Stimulated activated CD4-positive, alpha-beta T cell treated with anti-CD3 and anti-CD28 coated beads, Interleukin-4, amount 100 ng/mL, for 24 hours (primary cell): ENCODE data around the gene MAMDC2.
"Not testable (repeated sequence)": the region's sequence is repeated elsewhere in the genome, so short reads cannot be mapped to it uniquely, and the experiment has no call there.

Experiments
- DNase-seq: peaks from one replicate; pipeline ENCODE4 v3.0.0-alpha.2; 2020

Gene MAMDC2

DNA sequence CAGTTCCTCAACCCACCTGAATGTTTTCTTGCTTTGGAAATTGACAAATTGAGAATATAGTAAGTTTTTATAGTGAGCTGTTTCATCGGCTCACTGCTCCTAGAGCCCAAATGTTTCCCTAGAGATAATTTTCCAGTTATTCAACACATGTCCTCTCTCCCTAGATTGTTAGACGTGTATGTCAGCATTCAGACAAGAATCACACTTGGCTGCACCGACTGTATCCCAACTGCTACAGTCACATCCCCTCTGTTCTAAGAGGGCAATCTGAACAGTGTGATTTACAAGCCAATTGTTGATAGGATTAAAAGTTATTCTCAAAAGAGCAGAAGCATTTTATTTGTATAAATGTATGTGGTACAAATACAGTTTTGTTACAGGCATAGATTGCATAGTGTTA, 93.9 kb downstream of the MAMDC2 start:
- no peak for DNase-seq

DNA sequence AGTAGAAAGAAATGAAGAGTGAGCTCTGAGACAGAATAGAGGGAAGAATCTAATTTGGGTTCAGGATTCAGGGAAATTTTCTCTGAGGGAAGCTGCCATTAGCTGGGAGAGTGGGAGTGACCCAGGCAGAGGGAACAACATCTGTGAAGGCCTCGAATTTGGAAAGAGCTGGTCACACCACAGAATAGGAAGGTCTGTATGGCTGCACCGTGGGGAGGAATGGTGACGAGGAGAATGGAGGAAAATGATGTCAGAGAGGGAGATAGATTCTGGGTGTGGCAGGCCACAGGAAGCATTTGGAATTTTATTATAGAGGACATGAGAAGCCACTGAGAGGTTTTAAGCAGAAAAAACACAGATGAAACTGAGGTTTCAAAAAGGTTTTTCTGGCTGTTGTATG, 98.5 kb downstream of the MAMDC2 start:
- DNase-seq = no peak

DNA sequence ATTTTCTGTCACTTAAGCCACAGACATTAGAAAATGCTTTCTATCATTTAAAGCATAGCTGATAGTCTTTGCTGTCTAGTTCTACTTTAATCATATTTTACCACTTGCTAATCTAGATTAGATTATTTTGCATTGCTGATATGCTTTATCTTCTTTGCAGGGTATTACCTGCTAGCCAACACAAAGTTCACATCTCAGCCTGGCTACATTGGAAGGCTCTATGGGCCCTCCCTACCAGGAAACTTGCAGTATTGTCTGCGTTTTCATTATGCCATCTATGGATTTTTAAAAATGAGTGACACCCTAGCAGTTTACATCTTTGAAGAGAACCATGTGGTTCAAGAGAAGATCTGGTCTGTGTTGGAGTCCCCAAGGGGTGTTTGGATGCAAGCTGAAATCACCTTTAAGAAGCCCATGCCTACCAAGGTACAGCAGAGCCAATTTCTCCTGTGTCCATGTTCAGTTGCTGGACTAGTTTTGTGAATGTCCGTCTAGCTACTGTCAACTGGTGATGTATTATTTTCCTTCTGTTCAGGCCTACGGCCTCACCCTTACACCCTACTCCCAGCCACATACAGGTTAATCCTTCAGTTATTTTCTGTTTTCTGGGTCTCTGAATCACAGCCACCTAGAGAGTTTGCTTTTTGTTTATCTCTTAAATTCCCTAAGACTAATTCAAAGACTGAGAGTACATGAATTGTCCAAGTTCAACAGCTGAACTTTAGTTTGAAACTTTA, 99.9 kb downstream of the MAMDC2 start:
- DNase-seq = no peak

DNA sequence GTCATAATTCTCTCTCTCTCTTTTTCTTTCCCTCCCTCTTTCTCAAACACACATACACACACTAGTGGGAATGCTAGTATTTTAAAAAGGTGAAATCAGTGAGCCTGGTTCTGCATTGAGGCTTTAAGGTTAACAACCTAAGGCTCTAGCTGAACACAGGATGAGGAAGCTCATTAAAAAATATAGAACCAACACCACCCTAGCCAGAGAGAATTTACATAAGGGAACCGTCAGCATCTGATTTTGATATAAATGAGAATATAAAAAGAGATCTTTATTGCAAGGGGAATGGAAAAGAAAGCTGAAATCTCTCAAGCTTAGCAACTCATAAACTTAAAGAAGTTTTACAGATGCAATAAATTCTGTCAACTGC, 100.5 kb downstream of the MAMDC2 start:
- no peak for DNase-seq

DNA sequence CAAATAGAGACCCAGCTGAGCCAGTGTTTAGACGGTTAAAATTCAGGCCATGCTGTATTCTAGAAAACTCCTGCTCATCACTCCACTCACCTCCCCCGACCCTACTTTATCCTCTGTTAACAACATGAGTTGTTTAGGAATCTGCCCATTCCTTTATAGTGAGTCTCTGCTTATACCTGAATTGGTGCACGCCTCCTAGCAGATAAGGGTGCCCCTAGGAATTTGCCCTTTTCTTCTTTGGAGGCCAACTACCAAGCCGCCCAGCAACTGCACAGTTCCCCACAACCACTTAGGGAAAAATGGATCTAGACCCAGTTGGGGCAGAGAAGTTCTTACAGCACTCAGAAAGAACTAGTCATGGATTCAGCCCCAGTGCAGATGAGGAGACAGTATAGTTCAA, 102.3 kb downstream of the MAMDC2 start:
- no peak for DNase-seq

DNA sequence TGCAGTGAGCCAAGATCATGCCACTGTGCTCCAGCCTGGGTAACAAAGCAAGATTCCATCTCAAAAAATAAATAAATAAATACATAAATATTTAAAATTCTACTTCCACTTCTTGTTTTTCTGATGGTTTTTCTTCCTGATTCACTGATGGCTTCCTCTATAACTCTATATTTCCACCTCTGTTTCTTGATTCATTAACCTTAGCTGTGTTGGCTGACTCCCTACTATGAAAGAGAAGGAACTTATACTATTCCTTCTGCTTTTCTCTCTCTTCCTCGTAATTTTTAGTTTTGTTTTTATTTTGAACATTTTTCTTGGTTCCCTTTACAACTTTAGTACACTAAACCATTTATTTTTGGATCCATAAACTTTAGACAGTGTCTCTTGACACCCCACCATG, 103.5 kb downstream of the MAMDC2 start:
- DNase-seq = no peak

DNA sequence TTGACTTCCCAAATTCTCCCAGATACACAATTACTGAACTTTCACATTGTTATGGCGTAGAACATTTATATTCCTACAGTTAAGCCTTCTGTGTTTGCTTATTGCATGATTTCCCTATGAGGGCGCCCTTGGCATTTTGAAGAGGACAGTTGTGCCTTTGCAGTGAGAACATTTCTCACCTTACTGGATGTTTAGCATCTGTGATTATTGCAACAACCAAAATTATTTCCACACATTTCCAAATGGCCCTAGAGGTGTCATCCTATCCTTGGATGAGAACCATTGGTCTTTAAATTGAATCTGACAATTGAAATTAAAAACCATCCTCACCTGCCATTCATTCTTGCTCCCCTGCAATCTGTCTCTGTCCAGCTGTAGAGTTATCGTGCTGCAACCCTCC, 104.0 kb downstream of the MAMDC2 start:
- no peak for DNase-seq

DNA sequence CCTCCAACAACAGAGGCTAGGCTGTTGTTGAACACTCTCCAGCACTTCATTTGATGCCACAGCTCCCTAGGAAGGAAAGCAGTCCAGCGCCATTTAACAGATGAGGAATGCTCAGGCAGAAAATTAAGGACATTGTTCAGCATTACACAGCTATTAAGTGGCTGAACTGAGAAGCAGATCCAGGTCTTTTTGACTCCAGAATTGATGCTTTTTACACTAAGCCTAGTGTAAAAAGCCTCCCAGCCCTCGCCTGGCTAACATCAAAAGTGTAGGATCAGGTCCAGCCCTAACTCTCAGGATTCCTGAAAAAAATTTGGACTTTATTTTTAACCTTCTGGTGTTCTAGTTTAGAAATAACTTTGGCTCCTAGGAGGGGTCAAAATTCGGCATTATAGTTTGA, 108.7 kb downstream of the MAMDC2 start:
- no peak for DNase-seq

DNA sequence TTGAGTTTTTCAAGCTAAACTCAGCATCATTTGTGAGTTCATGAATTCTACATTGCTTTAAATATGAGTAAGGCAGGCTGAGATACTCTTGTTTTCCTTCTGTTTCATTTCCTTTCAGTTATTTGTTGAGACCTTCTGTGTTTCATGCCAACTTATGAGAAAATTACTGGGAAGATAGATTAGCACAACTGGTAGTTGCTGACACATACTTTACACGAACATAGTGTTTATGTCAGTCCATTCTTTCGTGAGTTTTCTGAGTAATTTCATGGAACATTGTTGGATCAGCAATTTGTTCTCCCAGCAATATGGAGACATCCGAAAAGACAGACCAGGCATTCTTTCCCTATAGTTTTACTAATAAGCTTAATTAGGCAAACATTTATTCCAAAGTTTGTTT, 113.1 kb downstream of the MAMDC2 start:
- no peak for DNase-seq

DNA sequence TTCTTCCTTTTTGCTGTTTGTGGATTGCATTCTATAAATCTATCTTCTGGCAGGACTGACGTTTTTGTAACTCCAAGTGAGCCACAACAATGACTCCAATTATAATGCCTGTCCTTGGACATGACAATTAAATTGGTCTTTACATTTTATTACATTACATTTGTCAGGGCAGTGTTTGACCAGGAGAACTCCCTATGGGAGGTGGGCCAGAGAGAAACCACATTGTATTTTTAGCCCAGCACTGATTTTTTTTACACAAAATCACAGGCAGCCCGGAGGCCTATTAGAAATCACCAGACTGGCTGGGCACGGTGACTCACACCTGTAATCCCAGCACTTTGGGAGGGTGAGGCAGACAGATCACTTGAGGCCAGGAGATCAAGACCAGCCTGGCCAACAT, 116.0 kb downstream of the MAMDC2 start:
- DNase-seq = no peak

DNA sequence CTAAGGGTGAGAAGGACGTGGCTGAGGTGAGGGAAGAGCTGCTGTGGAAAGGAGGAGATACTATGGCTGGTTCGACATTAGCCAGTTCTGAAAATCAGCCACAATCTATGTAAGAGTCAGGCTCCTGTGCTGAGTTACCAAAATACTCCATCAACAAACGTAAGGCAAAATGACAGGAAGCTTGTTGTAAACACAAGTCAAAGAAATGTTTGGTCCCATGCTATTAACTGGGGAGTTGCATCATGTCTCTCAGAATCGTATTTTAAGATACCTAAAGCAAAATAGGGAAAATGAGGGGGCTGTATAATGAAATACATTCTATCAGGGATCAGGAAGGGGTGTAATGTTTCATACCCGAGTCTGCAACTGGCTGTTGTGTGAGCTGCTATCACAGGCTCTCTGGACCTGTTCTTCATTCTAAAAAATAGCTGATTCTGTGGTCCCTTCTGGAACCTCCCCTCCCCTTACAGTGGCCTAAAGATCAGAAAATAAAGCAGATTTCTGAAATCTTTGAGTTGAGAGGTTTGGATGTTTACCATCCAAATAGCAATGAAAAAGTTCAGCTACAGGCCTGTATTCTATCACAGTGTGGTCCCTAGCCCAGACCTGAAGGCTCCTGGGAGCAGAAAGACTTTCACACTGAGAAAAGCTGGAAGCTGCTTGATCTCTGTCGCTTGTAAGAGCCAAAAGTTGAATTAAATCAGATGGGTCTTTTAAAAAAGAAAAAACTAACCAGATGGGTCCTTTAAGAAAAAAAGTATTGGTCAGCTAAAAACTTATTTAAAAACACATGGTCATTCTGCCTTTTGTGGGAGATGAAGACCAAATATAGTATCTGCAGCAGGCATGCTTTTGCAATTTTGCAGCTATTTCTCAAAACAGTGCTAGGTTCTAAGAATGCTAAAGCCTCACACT, 117.3 kb downstream of the MAMDC2 start:
- no peak for DNase-seq

DNA sequence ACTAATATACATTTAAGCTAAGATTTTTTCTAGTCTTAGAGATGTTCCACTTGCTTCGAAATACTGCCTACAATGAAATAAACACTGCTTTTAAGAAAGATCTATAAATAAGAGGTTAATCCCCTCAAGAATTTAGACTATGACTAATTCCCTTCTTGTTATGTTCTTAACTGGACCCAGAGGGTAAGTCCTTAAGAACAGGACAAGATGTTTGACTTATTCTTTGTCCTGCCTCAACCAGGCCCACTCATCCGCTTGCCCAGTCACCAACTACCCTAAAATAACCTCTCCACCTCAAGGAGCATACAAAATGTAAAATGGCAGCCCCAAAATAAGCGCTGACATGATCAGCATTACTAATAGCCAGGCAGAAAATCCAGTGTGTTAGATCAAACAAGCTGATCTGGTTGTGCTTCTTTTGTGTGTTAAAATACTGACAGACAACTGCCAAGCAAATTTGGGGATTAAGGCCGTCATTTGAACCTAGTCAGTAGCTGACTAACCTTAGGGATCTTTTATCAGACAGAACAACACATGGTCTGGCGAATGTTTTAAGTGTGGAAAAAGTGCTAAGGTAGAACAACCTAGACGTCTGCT, 121.5 kb downstream of the MAMDC2 start:
- DNase-seq = no peak

DNA sequence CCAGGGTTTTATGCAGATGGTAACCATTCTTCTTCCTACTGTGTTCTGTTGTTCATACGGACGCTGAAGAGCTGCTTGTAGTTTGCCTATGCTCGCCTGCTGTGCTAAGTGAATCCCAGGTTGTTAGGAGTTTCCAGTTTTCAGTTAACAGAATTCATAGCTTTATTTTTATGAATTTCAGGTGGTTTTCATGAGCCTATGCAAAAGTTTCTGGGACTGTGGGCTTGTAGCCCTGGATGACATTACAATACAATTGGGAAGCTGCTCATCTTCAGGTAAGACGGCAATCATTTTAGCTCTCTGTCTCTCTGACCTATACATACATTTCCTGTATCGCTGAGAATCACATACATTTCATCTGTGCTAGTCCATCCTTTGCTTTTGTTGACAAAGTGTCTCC, 124.9 kb downstream of the MAMDC2 start:
- no peak for DNase-seq

DNA sequence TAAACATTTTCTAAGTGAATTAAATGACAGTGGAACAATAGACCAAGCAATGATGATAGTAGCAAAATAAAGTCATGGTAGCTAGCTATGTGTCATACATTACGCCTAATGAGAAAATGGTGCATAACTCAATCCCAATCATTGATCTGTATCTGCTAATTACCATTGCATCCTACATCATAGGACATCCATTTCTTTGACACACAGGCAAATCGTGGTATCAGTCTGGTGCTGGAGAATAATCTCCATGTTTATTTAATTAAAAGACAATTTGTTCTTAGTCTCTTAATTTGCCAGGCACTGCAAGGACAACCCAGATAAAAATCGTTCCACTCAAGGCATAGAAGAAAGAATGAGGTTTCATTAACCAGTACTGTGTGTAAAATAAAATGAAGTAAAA, 125.6 kb downstream of the MAMDC2 start:
- no peak for DNase-seq

DNA sequence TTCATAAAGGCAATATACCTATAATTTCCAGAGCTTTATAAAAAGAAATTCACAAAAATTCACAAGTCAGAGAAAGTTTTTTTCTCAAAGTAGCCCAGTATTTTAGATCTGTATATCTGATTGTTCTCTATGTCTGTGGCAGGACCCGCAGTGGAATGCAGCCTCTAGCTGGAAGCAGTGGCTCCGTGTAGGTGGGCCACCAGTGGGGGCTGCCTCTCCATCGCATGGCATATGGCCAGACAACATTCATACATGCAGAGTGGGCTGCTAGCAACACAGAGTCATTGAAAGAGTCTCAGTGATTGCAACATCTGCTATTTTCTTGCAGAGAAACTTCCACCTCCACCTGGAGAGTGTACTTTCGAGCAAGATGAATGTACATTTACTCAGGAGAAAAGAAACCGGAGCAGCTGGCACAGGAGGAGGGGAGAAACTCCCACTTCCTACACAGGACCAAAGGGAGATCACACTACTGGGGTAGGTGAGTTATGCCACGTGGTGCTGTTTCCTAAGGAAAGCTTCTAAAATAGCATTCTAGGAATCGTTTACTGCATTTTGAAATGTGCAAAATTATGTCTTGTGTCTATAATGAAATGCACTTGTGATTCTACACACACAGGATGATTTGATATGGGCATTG, 126.6 kb downstream of the MAMDC2 start:
- DNase-seq = no peak

DNA sequence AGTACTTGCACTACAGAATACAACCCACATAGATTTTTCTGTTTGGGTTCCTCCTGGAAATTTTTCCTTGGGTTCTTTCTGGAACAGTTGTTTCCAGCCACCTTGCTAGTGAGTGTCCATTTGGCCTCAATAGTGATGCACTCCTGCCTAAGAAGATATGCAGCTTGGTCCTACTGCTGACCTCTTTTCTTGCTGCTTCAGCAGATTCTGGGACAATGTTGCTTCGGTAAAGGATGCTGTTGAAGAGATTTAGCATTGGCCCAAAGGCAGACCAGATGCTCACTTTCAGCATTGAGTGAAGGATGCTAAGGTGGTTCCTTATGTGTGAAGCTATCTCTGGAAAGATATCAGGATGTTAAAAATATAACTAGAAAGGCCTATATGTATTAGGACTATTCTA, 128.9 kb downstream of the MAMDC2 start:
- no peak for DNase-seq

DNA sequence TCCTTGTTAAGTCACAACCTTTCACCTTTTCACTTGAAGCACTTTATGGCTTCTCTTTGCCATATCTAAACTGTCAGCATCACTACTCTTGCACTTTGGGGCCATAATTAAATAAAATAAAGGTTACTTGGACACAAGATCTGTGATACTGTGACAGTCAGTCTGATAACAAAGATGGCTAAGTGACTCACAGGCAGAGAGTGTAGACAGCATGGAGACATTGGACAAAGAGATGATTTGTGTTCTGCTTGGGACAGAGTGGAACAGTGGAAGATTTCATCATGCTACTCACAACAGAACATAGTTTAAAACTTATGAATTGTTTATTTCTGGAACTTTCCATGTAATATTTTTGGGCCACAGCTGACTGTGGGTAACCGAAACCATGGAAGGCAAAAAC, 133.5 kb downstream of the MAMDC2 start:
- no peak for DNase-seq

DNA sequence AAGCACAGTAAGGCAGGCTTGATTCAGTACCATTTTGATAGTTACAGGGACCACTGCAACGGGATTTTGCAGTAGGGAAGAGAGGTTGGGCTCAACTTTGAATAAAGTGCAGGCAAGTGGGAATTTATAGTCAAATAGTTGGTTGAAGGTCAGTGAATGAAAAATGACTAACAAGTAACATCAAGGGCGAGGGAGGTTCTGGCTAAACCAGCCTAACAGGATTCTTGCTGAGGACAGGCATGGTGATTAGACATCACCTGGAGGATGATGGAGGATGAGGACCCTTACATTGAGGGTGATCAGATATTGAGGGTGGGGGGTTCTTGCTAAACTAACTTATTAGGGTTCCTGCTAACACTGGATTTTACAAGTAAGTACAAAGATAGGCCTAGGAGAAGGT, 149.1 kb downstream of the MAMDC2 start:
- no peak for DNase-seq

DNA sequence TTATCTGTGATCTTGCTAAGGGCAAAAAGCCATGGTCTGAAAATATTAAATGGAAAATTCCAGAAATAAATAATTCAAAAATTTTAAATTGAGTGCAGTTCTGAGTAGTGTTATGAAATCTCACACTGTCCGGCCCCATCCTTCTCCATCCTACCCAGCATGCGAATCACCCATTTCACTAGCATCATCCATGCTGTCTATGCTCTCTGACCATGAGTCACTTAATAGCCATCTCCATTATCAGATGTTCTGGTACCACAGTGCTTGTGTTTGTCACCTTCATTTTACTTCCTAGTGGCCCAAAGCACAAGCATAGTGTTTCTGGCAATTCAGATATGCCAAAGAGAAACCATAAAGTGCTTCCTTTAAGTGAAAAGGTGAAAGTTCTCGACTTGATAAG, 151.8 kb downstream of the MAMDC2 start:
- DNase-seq = no peak

DNA sequence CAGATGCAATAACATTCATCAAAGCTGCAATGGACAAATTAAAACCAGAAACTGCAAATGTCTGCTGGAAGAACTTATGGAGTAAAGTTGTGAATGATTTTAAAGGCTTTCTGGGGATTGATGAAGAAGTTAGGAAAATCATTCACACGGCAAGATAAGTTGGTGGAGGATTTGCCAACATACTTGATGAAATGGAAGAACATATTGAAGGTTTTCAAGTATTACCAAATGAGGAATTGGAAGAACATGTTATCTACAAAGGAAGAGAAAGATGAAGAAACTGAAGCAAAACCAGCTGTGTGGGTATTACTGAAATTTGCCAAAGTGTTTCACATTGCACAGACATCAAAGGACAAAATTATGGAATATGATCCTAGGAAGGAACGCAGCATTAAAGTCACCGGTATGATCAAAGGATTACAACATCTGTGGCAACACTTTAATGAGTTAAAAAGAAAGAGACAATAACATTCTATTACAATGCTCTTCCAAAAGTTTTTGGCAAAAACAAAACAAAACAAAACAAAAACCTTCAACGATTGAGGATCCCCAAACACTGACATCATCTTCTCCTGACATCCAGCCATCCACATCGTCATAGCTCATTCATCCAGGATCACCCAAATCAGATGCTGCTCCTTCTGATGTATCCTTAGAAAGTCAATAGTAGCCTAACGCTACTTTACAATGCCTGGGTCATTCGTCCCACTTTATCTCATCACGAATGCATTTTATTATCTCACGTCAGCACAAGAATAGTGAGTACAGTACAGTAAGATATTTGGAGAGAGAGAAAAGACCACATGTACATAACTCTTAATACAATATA, 153.8 kb downstream of the MAMDC2 start:
- DNase-seq = no peak

DNA sequence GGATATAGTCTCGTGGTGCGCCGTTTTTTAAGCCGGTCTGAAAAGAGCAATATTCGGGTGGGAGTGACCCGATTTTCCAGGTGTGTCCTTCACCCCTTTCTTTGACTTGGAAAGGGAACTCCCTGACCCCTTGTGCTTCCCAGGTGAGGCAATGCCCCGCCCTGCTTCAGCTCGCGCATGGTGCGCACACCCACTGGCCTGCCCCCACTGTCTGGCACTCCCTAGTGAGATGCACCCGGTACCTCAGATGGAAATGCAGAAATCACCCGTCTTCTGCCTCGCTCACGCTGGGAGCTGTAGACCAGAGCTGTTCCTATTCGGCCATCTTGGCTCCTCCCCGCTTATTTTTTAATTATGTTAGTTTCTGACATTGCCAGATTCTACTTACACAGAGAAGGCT, 161.1 kb downstream of the MAMDC2 start:
- DNase-seq = not testable (repeated sequence)

DNA sequence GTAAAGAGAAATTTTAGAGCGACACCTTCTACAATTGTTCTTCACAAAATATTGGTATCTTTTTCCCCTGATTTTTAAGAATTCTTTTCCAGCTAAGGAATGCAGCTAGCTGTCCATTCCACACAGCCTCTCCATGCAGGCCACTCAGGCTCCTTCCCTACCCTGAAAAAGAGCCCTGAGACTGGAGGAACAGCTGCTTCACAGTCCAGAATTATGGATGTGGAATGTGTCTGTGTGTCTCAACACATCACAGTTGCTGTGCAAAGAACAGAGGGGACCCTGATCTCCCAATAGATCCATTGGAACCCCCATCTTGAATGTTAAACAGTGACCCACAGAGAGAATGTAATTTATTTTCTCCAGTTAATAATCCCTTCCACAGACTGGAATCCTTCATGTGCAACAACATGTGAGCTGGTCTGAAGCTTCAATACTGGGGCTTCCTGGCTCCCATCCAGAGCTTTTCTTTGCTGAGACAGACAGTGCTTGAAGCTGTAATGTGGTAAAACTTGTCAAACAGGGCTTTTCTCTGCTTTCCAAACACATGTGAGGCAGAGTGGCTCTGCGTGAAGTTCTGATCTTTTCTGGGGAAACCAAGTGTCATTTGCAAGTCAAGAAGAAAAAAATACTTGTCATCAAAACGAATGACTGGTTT, 161.8 kb downstream of the MAMDC2 start:
- DNase-seq = no peak
